Right lobe of liver (tissue), 6 donors: Measurements from ENCODE around the gene NUBP2. TPM values are rescaled to one million over a fixed set of nuclear protein-coding genes. Genes with fewer than 3 reads are reported as not detected.

Source experiments
- ATAC-seq, 4 donors: fragments of 200-7000 bp; cut with Tn5 transposase; one replicate each; pipeline ENCODE4 v1.9.1; 2020; ENCODE audit warnings: mild to moderate bottlenecking in 4 of 4, moderate library complexity in 4 of 4
- DNase-seq, 3 donors: peaks; one replicate each; pipeline ENCODE4 v3.0.0-alpha.2; 2020
- H3K27ac ChIP-seq, 3 donors: fragments of 200-600 bp; one replicate each; pipeline ENCODE4 v1.8.0; 2022
- H3K27me3 ChIP-seq, 2 donors: fragments of 200-600 bp; one replicate each; pipeline ENCODE4 v1.8.0; 2022
- H3K36me3 ChIP-seq, 4 donors: fragments of 200-600 bp; sonication (generic) in 1 of 4; one replicate each; pipeline versions ENCODE4 v1.5.1 to v1.8.0; 2017 to 2022; ENCODE audit warnings: control low read depth in 1 of 4
- H3K4me1 ChIP-seq, 4 donors: fragments of 200-600 bp; sonication (generic) in 1 of 4; one replicate each; pipeline versions ENCODE4 v1.5.1 to v1.8.0; 2017 to 2022; ENCODE audit warnings: control low read depth in 1 of 4
- H3K4me3 ChIP-seq, 3 donors: fragments of 200-600 bp; one replicate each; pipeline ENCODE4 v1.8.0; 2022
- H3K9me3 ChIP-seq, 4 donors: fragments of 200-600 bp; sonication (generic) in 1 of 4; one replicate each; pipeline versions ENCODE4 v1.5.1 to v1.8.0; 2017 to 2022; ENCODE audit warnings: control low read depth in 1 of 4
- POLR2A ChIP-seq: fragments of 450-650 bp; IDR thresholded peaks from one replicate; pipeline ENCODE4 v1.6.1; 2017; ENCODE audit warnings: antibody characterized with exemption, mild to moderate bottlenecking
- WGBS: methylation state at CpG from one replicate; pipeline ENCODE4 v1.1.6; 2018; ENCODE audit warnings: low coverage, low lambda C conversion rate; ENCODE audit not compliant: insufficient coverage; ENCODE audit errors: missing lambda C conversion rate; 5-methylcytosine and 5-hydroxymethylcytosine counted together
- intact Hi-C, 2 donors: fragments of 100-400 bp; cut with DNase I; formaldehyde crosslinking; loops; one replicate each; pipeline versions ENCODE4 v1.11.2 to v1.14.1; 2022
- total RNA-seq, 6 experiments: library from RNA; depleted of rRNA in 2 of 6; stranded (reverse); fragments of >200 nt in 2 of 6; fragmentation: NEBNext Ultra II Directional in 3 of 6; extraction: Animal tissue kit (Norgen Biotek cat#: 25700) in 3 of 6; gene quantifications; one replicate each; pipeline versions ENCODE4 v1.1.0 to v1.2.4, GENCODE V29; 2016 to 2023
- TF ChIP-seq, protein P1 (sequence below), 4 donors: fragments of 200-600 bp in 3 of 4; fragments of 450-650 bp in 1 of 4; IDR thresholded peaks; one replicate each; pipeline versions ENCODE4 v1.5.1 to v1.8.0; 2016 to 2022; ENCODE audit warnings: antibody characterized with exemption in 4 of 4, mild to moderate bottlenecking in 2 of 4
- donor health status: DM: no; HTN: yes; CAD: no.
- donor health status: DM: no; HTN: no; CAD: no.
- donor health status: DM: no; HTN: no; CAD: no.
- donor health status: DM: no; HTN: yes; CAD: no.
- donor health status: DM: no; HTN: yes; CAD: no.

Gene NUBP2
- total RNA-seq, 6 experiments from 2014 or later = 21.1 to 90.3 (median 32.6) TPM

DNA sequence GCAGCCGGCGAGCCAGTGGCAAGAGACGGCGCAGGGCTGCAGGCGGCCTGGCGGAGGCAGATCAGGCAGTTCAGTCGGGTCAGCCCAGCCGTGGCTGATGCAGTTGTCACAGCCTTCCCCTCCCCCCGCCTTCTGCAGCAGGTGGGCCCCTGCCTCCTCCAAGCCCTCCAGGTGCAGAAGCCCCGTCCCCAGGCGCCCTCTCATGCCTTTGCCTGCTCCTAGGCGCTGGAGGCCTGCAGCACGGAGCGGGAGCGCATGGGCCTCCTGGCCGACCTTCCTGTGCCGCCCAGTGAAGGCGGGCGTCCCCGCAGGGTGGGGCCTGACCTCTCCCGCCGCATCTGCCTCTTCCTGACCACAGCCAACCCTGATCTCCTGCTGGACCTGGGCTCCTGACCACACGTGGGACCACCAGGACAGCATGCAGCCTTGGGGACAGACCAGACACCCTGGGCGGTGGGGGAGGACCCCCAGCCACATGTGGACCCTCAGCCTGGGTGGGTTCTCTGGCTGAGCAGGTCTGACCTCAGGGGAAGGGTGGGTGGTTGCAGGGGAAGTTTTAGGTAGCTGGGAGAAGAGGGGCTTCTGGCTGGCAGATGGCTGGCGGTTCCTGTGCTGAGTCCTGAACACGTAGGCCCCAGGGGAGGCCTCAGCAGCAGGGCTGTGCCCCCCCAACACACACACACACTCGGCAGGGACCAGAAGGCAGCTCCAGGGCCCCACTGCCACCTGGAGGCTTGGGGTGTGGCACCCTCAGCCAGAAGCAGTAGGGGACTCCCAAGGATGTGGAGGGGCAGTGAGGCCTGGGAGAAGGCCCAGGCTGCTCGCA is 6.7 kb upstream of the NUBP2 start:
- peaks cover 0 to 33% (median 14%) of the 10 kb centered on the region in 4 donors for H3K4me1 ChIP-seq
- ATAC-seq = no peak
- 73% methylated on average over 2 of the region's 28 CpGs for WGBS
- no peak overlapping the region for H3K4me3 ChIP-seq
- peak in 2 of 3 donors; percentile 49 to 56 for DNase-seq
- peaks cover 0 to 22% (median 4%) of the 10 kb centered on the region in 4 donors for H3K36me3 ChIP-seq
- H3K9me3 ChIP-seq = no peaks in the 10 kb centered on the region
- intact Hi-C loops = loop anchor here in 1 of 2 donors (5.0 kb wide), 1 partner anchor 46 kb away; no protein-coding TSS in a partner anchor
- no peak for TF ChIP-seq POLR2A
- TF ChIP-seq, protein P1, sequence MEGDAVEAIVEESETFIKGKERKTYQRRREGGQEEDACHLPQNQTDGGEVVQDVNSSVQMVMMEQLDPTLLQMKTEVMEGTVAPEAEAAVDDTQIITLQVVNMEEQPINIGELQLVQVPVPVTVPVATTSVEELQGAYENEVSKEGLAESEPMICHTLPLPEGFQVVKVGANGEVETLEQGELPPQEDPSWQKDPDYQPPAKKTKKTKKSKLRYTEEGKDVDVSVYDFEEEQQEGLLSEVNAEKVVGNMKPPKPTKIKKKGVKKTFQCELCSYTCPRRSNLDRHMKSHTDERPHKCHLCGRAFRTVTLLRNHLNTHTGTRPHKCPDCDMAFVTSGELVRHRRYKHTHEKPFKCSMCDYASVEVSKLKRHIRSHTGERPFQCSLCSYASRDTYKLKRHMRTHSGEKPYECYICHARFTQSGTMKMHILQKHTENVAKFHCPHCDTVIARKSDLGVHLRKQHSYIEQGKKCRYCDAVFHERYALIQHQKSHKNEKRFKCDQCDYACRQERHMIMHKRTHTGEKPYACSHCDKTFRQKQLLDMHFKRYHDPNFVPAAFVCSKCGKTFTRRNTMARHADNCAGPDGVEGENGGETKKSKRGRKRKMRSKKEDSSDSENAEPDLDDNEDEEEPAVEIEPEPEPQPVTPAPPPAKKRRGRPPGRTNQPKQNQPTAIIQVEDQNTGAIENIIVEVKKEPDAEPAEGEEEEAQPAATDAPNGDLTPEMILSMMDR (IDR thresholded peaks at IDR 0.05) = no peak
- no peaks in the 10 kb centered on the region for H3K27me3 ChIP-seq
- no peak overlapping the region for H3K27ac ChIP-seq

DNA sequence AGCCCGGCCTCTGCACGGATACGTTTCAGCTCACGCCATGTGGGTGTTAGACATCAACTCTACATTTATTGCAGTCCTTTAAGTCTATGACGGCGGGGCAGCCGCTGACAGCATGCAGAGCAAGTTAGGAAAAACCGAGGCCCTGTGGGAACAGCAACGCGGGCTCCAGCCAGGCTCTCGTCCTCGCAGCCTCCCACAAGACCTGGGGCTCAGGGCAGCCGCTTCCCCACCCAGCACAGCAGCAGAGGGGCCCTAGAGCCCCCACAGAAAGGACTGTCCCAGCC is 6.1 kb upstream of the NUBP2 start:
- H3K27me3 ChIP-seq = no peaks in the 10 kb centered on the region
- DNase-seq (peak in 1 of 3 donors; percentile 45), ATAC-seq (no peak)
- H3K4me3 ChIP-seq = no peak overlapping the region
- peaks cover 0 to 38% (median 17%) of the 10 kb centered on the region in 4 donors for H3K4me1 ChIP-seq
- H3K36me3 ChIP-seq = peaks cover 0 to 22% (median 4%) of the 10 kb centered on the region in 4 donors
- TF ChIP-seq, protein P1 (IDR thresholded peaks at IDR 0.05) = no peak
- TF ChIP-seq POLR2A = no peak
- no peak overlapping the region for H3K27ac ChIP-seq
- intact Hi-C loops = loop anchor here in 1 of 2 donors (5.0 kb wide), 1 partner anchor 46 kb away; no protein-coding TSS in a partner anchor
- WGBS = 92% methylated on average over 5 of the region's 13 CpGs
- H3K9me3 ChIP-seq = no peaks in the 10 kb centered on the region

DNA sequence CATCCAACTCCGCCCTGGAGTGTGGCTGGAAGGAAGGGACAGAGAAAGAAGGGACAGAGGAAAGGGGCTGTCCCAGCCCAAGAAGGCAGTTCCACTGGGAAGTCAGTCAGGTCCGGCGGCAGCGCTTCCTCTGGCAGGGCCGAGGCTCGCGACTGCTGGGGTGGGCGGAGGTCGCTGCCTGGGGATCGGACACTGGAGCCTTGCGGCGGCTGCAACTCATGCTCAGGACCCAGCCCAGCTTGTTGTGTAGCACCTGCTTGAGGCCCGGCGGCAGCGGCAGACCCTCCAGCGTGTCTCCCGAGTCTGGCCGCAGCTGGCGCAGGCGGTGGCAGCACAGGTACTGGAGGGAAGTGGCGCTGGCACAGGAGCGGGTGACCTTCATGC is 5.8 kb upstream of the NUBP2 start:
- Histone ChIP-seq H3K27me3 (no peaks in the 10 kb centered on the region), H3K4me3 (no peak overlapping the region), H3K4me1 (peaks cover 0 to 41% (median 17%) of the 10 kb centered on the region in 4 donors), H3K36me3 (peaks cover 0 to 22% (median 4%) of the 10 kb centered on the region in 4 donors), H3K9me3 (no peaks in the 10 kb centered on the region), H3K27ac (no peak overlapping the region)
- TF ChIP-seq POLR2A = no peak
- TF ChIP-seq, protein P1 (IDR thresholded peaks at IDR 0.05) = no peak
- WGBS = 82% methylated on average over 6 of the region's 22 CpGs
- peak in 2 of 3 donors; percentile 33 to 58 for DNase-seq
- no peak for ATAC-seq
- intact Hi-C loops = loop anchor here in 1 of 2 donors (5.0 kb wide), 1 partner anchor 45 kb away; no protein-coding TSS in a partner anchor

DNA sequence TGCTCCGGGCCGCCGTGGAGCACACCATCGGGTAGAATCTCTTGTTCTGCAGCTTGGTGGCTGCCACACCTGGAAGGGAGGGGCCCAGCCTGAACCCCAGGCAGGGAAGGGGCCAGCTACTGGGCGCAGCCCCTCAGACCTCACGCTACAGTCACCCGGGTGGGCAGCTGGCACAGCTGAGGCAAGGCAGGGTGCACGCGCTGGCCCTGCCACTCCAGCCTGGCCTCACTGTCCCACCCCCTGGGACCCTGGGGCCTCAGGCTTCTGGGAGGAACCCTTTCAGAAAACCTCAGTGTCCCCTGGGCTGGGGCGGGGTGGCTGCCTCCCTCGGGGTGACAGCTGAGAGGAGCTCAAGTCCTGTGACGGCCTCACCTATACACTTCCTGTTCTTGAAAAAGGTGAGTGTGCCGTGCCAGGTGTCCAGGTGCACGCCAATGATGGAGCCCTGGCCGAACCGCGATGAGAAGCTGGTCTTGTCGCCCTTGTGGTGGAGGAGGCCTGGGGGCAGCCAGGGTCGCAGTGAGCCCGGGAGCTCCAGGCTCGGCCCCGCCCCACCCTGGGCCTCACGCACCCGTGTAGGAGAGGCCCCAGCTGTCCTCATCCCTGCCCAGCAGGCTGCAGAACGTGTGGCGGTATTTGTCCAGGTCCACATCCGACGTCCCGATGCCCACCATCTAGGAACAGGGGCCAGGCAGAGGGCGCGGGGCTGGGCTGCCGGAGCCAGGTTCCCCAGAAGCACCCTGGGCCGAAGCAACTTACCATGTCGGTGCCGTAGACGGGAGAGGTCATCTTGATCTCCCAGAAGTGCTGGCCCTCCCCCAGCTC is 5.2 kb upstream of the NUBP2 start:
- no peak overlapping the region for H3K27ac ChIP-seq
- no peak overlapping the region for H3K4me3 ChIP-seq
- H3K4me1 ChIP-seq = peaks cover 0 to 41% (median 17%) of the 10 kb centered on the region in 4 donors
- WGBS = 77% methylated on average over 13 of the region's 36 CpGs
- intact Hi-C loops = loop anchor here in 1 of 2 donors (5.0 kb wide), 1 partner anchor 45 kb away; no protein-coding TSS in a partner anchor
- ATAC-seq = no peak
- TF ChIP-seq, protein P1 (IDR thresholded peaks at IDR 0.05) = no peak
- TF ChIP-seq POLR2A = peak; percentile 2
- peak in 2 of 3 donors; percentile 53 for DNase-seq
- no peaks in the 10 kb centered on the region for H3K9me3 ChIP-seq
- peaks cover 0 to 22% (median 4%) of the 10 kb centered on the region in 4 donors for H3K36me3 ChIP-seq
- no peaks in the 10 kb centered on the region for H3K27me3 ChIP-seq
